HG02938 (cell line): Measurements from ENCODE around the gene DHRS7B.

Source experiments
- ATAC-seq: cut with Tn5 transposase; IDR thresholded peaks from one replicate; pipeline ENCODE4 v1.9.1; 2021; ENCODE audit warnings: mild to moderate bottlenecking, moderate library complexity; ENCODE audit not compliant: unreplicated experiment

DHRS7B gene

GRCh38 chr17:21149621-21150020, 22.9 kb downstream of the DHRS7B start:
- no peak for ATAC-seq

GRCh38 chr17:21152731-21153130, 26.0 kb downstream of the DHRS7B start:
- ATAC-seq = no peak

GRCh38 chr17:21157586-21158370, 31.0 kb downstream of the DHRS7B start:
- no peak for ATAC-seq

- no peak for ATAC-seq
Measured at GRCh38 chr17:21160401-21160800, 33.6 kb downstream of the DHRS7B start.

GRCh38 chr17:21161498-21162393, 35.0 kb downstream of the DHRS7B start:
- ATAC-seq = no peak

- no peak for ATAC-seq
Measured at GRCh38 chr17:21162394-21162775, 35.6 kb downstream of the DHRS7B start.

- ATAC-seq = no peak
Measured at GRCh38 chr17:21163101-21163500, 36.3 kb downstream of the DHRS7B start.

DNA sequence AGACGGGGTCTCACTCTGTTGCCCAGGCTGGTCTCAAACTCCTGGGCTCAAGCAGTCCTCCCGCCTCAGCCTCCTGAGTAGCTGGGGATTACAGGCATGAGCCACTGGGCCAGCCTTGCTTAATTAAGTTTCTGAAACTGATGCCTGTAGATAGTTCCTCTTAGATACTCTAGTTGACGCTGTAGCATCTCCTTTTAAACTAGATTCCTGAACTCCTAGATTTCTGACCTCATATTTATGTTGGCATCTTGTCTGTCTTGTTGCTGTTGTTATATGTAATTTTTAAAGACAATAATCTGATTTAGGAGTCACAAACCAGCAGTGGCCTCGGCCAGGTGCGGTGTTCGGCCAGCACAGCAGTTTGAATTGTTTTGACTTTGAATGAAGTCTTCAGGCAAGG, 37.5 kb downstream of the DHRS7B start:
- ATAC-seq = no peak

DNA sequence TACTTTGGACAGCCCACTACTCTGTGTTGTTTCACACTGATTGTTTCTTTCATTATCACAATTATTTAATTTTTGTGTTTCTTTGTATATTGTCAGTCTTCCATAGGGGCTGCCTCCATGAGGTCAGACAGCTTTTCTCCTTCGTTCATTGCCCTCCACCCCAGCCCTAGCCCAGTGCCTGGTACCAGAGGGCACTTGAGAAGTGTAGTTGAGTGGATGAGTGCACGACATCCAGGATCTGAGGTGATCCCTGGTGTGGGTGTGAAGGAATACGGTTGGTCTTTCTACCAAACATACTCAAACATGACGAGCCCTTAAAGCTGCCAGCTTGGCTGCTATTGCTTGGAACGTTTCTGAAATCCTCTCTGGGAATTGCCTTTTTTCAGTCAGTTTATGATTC, 37.9 kb downstream of the DHRS7B start:
- no peak for ATAC-seq

GRCh38 chr17:21165922-21166594, 39.3 kb downstream of the DHRS7B start:
- ATAC-seq = no peak

- no peak for ATAC-seq
Measured at GRCh38 chr17:21166595-21167210, 39.9 kb downstream of the DHRS7B start.

GRCh38 chr17:21167303-21167702, 40.5 kb downstream of the DHRS7B start:
- no peak for ATAC-seq

DNA sequence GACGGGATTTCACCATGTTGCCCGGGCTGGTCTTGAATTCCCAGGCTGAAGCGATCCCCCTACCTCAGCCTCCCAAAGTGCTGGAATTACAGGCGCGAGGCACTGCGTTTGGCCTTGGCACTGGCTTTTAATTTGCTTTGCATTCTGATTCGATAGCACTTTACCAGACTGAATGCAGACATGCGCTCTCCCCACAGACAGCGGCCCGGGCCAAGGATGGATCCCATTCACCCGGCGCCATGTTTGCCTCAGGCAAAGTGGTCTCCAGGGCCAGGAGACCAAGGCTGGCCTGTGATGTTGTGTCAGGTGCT, 41.7 kb downstream of the DHRS7B start:
- no peak for ATAC-seq

DNA sequence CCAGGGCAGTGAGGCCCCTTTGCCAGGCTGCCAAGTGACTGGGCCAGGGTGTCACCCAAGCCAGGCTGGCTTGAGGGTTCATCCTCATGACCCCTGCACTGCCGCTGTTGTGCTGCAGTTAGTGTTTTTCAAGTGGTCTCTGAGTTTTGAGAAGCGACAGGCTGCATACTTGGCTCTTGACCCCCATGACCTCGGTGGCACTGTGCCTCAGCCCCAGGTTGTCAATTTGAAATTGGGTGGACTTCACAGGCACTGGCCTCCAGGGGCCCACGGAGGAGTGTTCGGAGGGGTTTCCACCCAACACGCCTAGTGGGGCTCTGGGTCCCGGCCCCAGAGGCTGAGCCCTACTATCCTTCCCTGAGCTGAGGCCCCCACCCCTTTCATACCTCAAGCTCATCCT, 42.7 kb downstream of the DHRS7B start:
- no peak for ATAC-seq

DNA sequence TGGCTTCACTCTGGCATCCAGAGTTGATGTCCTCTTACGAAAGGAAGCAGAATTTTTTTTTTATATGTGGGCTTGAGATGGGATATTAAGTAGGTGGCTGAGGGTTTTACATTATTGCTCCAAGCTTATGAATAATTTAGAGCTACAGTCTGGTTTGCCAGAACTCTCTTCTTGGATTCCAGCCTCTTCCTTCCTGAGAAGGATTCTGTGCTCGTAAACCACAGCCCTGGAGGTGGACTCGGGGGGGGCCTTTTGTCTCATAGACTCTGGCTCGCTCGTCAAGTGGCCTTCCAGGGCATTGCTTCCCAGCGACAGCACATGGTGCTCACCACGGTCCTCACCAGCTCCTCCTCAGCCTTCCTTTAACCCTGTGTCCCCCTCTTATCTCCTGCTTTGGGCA, 44.0 kb downstream of the DHRS7B start:
- ATAC-seq = no peak

GRCh38 chr17:21171309-21171922, 44.7 kb downstream of the DHRS7B start:
- ATAC-seq = peak; percentile 81

DNA sequence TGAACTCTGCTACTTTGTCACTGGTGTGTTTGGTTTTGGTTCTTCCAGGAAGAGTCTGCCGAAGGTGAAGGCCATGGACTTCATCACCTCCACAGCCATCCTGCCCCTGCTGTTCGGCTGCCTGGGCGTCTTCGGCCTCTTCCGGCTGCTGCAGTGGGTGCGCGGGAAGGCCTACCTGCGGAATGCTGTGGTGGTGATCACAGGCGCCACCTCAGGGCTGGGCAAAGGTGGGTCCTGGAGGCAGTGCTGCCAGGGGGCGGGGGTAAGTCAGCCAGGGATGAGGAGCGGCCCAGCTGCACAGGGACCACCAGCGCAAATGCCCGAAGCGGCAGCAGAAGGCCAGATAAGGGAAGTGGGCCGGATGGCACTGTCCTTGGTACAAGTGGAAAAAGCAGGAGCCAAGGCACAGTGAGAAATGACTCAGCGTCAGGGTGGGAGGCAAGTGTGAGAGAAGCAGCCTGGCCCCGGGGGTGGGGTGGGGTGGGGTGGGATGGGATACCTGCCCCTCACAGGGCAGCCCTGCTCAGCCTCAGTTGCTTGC, 45.3 kb downstream of the DHRS7B start:
- no peak for ATAC-seq

GRCh38 chr17:21172846-21173245, 46.1 kb downstream of the DHRS7B start:
- no peak for ATAC-seq

DNA sequence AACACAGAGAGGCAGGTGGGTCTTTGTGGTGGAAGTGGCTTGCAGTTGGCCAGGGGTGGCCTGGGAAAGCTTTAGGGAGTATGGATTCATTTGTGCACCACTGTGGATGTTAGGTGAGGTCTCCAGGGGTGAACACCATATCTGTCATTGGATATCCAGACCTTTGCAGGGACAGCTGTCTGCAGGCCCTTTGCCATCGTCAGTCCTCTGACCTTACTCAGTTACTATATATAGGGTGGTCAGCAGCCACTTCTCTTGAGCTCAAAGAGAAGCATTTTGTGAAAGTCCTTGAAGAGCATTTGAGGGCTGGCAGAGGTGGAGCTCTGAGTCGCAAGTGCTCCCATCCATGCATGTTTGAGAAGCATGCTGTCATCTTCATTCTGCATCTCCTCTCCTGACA, 46.8 kb downstream of the DHRS7B start:
- no peak for ATAC-seq

DNA sequence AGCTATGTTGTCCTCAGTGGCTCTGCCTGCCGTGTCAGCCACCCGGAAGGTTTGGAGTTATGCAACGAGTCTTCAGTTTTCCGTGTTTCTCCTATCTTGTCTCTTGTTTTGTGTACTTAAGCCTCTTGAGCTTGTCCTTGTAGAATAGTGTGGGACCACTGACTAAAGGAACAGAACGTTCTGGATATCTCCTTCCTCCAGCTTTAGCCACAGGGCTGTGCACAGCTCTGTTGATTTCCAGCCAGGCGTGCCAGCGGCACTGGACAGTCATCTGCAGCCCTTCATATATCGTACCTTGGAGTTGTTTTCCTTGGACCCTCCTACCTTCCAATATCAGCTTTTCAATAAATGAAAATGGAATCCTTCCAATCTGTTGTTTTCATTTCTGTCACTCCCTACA, 47.4 kb downstream of the DHRS7B start:
- ATAC-seq = no peak

- ATAC-seq = no peak
Measured at GRCh38 chr17:21174713-21175112, 47.9 kb downstream of the DHRS7B start.
